Liver (tissue), 3 donors: ENCODE data around the gene UBA7.

Experiments used
- FOXA2 ChIP-seq: IDR thresholded peaks from 2 replicates; pipeline ENCODE4 v1.6.1; 2016; ENCODE audit warnings: antibody characterized with exemption
- TF ChIP-seq, protein P1 (sequence below): fragments of 150-350 bp; IDR thresholded peaks from 2 replicates; pipeline ENCODE4 v1.5.1; 2017; ENCODE audit warnings: improper control_type of control experiment, low read depth, low read length; ENCODE audit not compliant: missing input control
- TF ChIP-seq, protein P2 (sequence below): IDR thresholded peaks from 2 replicates; pipeline ENCODE4 v1.6.1; 2016; ENCODE audit warnings: antibody characterized with exemption, mild to moderate bottlenecking
- TF ChIP-seq, protein P3 (sequence below): IDR thresholded peaks from 2 replicates; pipeline ENCODE4 v1.6.1; 2016; ENCODE audit warnings: antibody characterized with exemption
- donor health status: healthy.
- donor health status: healthy.

- TF ChIP-seq, protein P1, sequence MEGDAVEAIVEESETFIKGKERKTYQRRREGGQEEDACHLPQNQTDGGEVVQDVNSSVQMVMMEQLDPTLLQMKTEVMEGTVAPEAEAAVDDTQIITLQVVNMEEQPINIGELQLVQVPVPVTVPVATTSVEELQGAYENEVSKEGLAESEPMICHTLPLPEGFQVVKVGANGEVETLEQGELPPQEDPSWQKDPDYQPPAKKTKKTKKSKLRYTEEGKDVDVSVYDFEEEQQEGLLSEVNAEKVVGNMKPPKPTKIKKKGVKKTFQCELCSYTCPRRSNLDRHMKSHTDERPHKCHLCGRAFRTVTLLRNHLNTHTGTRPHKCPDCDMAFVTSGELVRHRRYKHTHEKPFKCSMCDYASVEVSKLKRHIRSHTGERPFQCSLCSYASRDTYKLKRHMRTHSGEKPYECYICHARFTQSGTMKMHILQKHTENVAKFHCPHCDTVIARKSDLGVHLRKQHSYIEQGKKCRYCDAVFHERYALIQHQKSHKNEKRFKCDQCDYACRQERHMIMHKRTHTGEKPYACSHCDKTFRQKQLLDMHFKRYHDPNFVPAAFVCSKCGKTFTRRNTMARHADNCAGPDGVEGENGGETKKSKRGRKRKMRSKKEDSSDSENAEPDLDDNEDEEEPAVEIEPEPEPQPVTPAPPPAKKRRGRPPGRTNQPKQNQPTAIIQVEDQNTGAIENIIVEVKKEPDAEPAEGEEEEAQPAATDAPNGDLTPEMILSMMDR = no peak
- TF ChIP-seq, protein P2, sequence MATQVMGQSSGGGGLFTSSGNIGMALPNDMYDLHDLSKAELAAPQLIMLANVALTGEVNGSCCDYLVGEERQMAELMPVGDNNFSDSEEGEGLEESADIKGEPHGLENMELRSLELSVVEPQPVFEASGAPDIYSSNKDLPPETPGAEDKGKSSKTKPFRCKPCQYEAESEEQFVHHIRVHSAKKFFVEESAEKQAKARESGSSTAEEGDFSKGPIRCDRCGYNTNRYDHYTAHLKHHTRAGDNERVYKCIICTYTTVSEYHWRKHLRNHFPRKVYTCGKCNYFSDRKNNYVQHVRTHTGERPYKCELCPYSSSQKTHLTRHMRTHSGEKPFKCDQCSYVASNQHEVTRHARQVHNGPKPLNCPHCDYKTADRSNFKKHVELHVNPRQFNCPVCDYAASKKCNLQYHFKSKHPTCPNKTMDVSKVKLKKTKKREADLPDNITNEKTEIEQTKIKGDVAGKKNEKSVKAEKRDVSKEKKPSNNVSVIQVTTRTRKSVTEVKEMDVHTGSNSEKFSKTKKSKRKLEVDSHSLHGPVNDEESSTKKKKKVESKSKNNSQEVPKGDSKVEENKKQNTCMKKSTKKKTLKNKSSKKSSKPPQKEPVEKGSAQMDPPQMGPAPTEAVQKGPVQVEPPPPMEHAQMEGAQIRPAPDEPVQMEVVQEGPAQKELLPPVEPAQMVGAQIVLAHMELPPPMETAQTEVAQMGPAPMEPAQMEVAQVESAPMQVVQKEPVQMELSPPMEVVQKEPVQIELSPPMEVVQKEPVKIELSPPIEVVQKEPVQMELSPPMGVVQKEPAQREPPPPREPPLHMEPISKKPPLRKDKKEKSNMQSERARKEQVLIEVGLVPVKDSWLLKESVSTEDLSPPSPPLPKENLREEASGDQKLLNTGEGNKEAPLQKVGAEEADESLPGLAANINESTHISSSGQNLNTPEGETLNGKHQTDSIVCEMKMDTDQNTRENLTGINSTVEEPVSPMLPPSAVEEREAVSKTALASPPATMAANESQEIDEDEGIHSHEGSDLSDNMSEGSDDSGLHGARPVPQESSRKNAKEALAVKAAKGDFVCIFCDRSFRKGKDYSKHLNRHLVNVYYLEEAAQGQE = no peak
- TF ChIP-seq, protein P3, sequence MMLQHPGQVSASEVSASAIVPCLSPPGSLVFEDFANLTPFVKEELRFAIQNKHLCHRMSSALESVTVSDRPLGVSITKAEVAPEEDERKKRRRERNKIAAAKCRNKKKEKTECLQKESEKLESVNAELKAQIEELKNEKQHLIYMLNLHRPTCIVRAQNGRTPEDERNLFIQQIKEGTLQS = no peak
- TF ChIP-seq FOXA2 = no peak
Observed at GRCh38 chr3:49801160-49801559, 12.6 kb downstream of the UBA7 start.
